ENCODE measurements around the gene EVX2.

DNA sequence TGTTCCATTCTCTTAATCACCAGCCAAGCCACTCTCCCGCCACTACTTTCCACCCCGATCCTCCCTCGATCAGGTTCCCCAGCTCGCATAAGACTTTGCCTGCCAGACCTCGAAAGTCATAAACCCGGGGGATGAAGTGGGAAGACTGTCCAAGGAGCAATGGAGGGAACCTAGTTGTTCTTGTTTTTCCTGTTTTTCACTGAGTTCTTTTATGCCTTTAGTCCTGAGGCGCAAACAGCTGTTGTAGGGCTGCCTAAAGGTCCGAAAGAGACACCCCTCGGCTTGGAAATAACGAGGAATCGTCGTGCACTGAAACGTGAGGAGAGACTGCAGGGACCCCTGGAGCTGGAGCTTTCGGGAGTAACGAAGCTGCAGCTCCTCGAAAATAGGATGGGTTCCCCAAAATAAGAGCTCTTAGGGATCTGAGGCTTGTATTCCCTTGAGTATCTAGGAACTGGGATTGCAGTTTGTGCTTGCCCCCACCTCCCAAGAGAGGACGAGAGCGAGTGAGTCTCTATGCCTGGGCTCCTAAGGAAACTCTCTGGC lies 14.1 kb upstream of the EVX2 start:
- TF ChIP-seq, protein P1, sequence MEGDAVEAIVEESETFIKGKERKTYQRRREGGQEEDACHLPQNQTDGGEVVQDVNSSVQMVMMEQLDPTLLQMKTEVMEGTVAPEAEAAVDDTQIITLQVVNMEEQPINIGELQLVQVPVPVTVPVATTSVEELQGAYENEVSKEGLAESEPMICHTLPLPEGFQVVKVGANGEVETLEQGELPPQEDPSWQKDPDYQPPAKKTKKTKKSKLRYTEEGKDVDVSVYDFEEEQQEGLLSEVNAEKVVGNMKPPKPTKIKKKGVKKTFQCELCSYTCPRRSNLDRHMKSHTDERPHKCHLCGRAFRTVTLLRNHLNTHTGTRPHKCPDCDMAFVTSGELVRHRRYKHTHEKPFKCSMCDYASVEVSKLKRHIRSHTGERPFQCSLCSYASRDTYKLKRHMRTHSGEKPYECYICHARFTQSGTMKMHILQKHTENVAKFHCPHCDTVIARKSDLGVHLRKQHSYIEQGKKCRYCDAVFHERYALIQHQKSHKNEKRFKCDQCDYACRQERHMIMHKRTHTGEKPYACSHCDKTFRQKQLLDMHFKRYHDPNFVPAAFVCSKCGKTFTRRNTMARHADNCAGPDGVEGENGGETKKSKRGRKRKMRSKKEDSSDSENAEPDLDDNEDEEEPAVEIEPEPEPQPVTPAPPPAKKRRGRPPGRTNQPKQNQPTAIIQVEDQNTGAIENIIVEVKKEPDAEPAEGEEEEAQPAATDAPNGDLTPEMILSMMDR (IDR thresholded peaks at IDR 0.05) = no peak
- no peak for TF ChIP-seq POLR2A (IDR thresholded peaks at IDR 0.05)

Measured in Peyer's patch (tissue), 4 donors.